ENCODE results near the gene ZNF622.

The ZNF622 gene

GRCh38 chr5:16428359-16428758, 37.2 kb downstream of the ZNF622 start:
- DNase-seq: no peak

- no peak for DNase-seq
Measured at GRCh38 chr5:16427587-16427986, 38.0 kb downstream of the ZNF622 start.

- no peak for DNase-seq
Measured at GRCh38 chr5:16418471-16418922, 47.1 kb downstream of the ZNF622 start.

GRCh38 chr5:16417398-16418074, 48.1 kb downstream of the ZNF622 start:
- no peak for DNase-seq

GRCh38 chr5:16414861-16415260, 50.7 kb downstream of the ZNF622 start:
- DNase-seq: no peak

GRCh38 chr5:16413166-16413860, 52.3 kb downstream of the ZNF622 start:
- DNase-seq: no peak

GRCh38 chr5:16412556-16412955, 53.0 kb downstream of the ZNF622 start:
- no peak for DNase-seq

- no peak for DNase-seq
Measured at GRCh38 chr5:16411741-16412455, 53.7 kb downstream of the ZNF622 start.

- no peak for DNase-seq
Measured at GRCh38 chr5:16411235-16411634, 54.4 kb downstream of the ZNF622 start.

- DNase-seq: no peak
Measured at GRCh38 chr5:16410338-16410737, 55.3 kb downstream of the ZNF622 start.

GRCh38 chr5:16406630-16407029, 59.0 kb downstream of the ZNF622 start:
- DNase-seq: no peak

GRCh38 chr5:16406023-16406422, 59.6 kb downstream of the ZNF622 start:
- no peak for DNase-seq

Measured in effector CD8-positive, alpha-beta T cell (primary cell).